SK-N-SH treated with all-trans-retinoic acid at 6 μM for 48 hours (cell line): ENCODE results near the gene TMUB1.

Source experiments
- CREB5 ChIP-seq: fragments of 250-450 bp; sonication (Bioruptor Pico); IDR thresholded peaks from 2 replicates; pipeline ENCODE4 v1.5.1; 2020; ENCODE audit warnings: low read depth, mild to moderate bottlenecking, moderate library complexity
- CSRNP3 ChIP-seq: fragments of 250-450 bp; sonication (Bioruptor Pico); IDR thresholded peaks from 2 replicates; pipeline ENCODE4 v1.5.1; 2021; ENCODE audit warnings: mild to moderate bottlenecking, moderate library complexity
- OSR1 ChIP-seq: fragments of 250-450 bp; sonication (Bioruptor Pico); IDR thresholded peaks from 2 replicates; pipeline ENCODE4 v1.8.0; 2022; ENCODE audit warnings: moderate library complexity, mild to moderate bottlenecking, inconsistent platforms
- PATZ1 ChIP-seq: fragments of 250-450 bp; sonication (Bioruptor Pico); IDR thresholded peaks from 2 replicates; pipeline ENCODE4 v1.8.0; 2020; ENCODE audit warnings: mild to moderate bottlenecking, moderate library complexity, borderline replicate concordance
- POU6F1 ChIP-seq: fragments of 250-450 bp; sonication (Bioruptor Pico); IDR thresholded peaks from 2 replicates; pipeline ENCODE4 v1.8.0; 2021; ENCODE audit warnings: low read depth, mild to moderate bottlenecking, moderate library complexity, borderline replicate concordance
- RARB ChIP-seq: fragments of 250-450 bp; sonication (Bioruptor Pico); IDR thresholded peaks from 2 replicates; pipeline ENCODE4 v1.8.0; 2021; ENCODE audit warnings: mild to moderate bottlenecking, moderate library complexity
- SNAI2 ChIP-seq: fragments of 250-450 bp; sonication (Bioruptor Pico); IDR thresholded peaks from 2 replicates; pipeline ENCODE4 v1.5.0; 2020; ENCODE audit warnings: mild to moderate bottlenecking, moderate library complexity
- TCF4 ChIP-seq: fragments of 250-450 bp; sonication (Bioruptor Pico); IDR thresholded peaks from 2 replicates; pipeline ENCODE4 v1.8.0; 2021; ENCODE audit warnings: mild to moderate bottlenecking, moderate library complexity, borderline replicate concordance
- TOX ChIP-seq: fragments of 250-450 bp; sonication (Bioruptor Pico); IDR thresholded peaks from 2 replicates; pipeline ENCODE4 v1.8.0; 2021; ENCODE audit warnings: mild to moderate bottlenecking, moderate library complexity, borderline replicate concordance
- ZFP3 ChIP-seq: fragments of 250-450 bp; sonication (Bioruptor Pico); IDR thresholded peaks from 2 replicates; pipeline ENCODE4 v1.5.0; 2020; ENCODE audit warnings: mild to moderate bottlenecking, moderate library complexity
- ZFP30 ChIP-seq: fragments of 450-650 bp; formaldehyde crosslinking; IDR thresholded peaks from 2 replicates; pipeline ENCODE4 v1.5.0; 2022; ENCODE audit warnings: mild to moderate bottlenecking, moderate library complexity

- no peak for TF ChIP-seq CSRNP3 (CRISPR knock-in tag)
- TF ChIP-seq ZFP3 = no peak
- TF ChIP-seq POU6F1 (CRISPR knock-in tag) = no peak
- no peak for TF ChIP-seq TOX
- TF ChIP-seq PATZ1 (CRISPR knock-in tag) = no peak
- TF ChIP-seq TCF4 (CRISPR knock-in tag) = no peak
- TF ChIP-seq OSR1 (CRISPR knock-in tag) = no peak
- no peak for TF ChIP-seq RARB (CRISPR knock-in tag)
- TF ChIP-seq ZFP30 (CRISPR knock-in tag) = no peak
- no peak for TF ChIP-seq CREB5 (CRISPR knock-in tag)
- TF ChIP-seq SNAI2 (CRISPR knock-in tag) = no peak
Observed at GRCh38 chr7:151047976-151048815, 35.1 kb downstream of the TMUB1 start, which contains the start of gene ASIC3.
